Measurements from ENCODE around the gene CHI3L1.
"Not testable (repeated sequence)": the region's sequence is repeated elsewhere in the genome, so short reads cannot be mapped to it uniquely, and the experiment has no call there.

CHI3L1 gene

GRCh38 chr1:203186446-203187303 lies at the start of gene CHI3L1:
Gene CHI3L1, minus strand, starts transcription at chr1:203186704. Its CDS starts 81 bp downstream, at chr1:203186623.
- TF ChIP-seq CTCF (IDR thresholded peaks at IDR 0.05; ENCODE audit: low read depth, low read length), result no peak
- H3K4me3 ChIP-seq (ENCODE audit: low read depth, low read length), result no peak within 1 kb of the TSS

- not testable (repeated sequence) for H3K4me3 ChIP-seq (ENCODE audit: low read depth, low read length)
Measured at GRCh38 chr1:203234901-203235300, 48.4 kb upstream of the CHI3L1 start.

- TF ChIP-seq CTCF (IDR thresholded peaks at IDR 0.05; ENCODE audit: low read depth, low read length), result no peak
Measured at GRCh38 chr1:203229471-203230135, 43.1 kb upstream of the CHI3L1 start, which contains the start of gene CHIT1. Gene CHIT1, minus strand, starts transcription at chr1:203229673. Its CDS starts 37 bp downstream, at chr1:203229636.

GRCh38 chr1:203228670-203229069 lies 42.2 kb upstream of the CHI3L1 start:
- TF ChIP-seq CTCF (IDR thresholded peaks at IDR 0.05; ENCODE audit: low read depth, low read length), result no peak
- no peak overlapping the region for H3K4me3 ChIP-seq (ENCODE audit: low read depth, low read length)

More at GRCh38 chr1:203229471-203230135, 43.1 kb upstream of the CHI3L1 start, which contains the start of gene CHIT1:
- H3K4me3 ChIP-seq (ENCODE audit: low read depth, low read length), result no peak within 1 kb of the TSS

- H3K4me3 ChIP-seq (ENCODE audit: low read depth, low read length), result no peak overlapping the region
- no peak for TF ChIP-seq CTCF (IDR thresholded peaks at IDR 0.05; ENCODE audit: low read depth, low read length)
Measured at GRCh38 chr1:203227371-203228083, 41.0 kb upstream of the CHI3L1 start.

GRCh38 chr1:203225071-203225470 lies 38.6 kb upstream of the CHI3L1 start:
- no peak for TF ChIP-seq CTCF (IDR thresholded peaks at IDR 0.05; ENCODE audit: low read depth, low read length)
- H3K4me3 ChIP-seq (ENCODE audit: low read depth, low read length), result no peak overlapping the region

- TF ChIP-seq CTCF (IDR thresholded peaks at IDR 0.05; ENCODE audit: low read depth, low read length), result no peak
- H3K4me3 ChIP-seq (ENCODE audit: low read depth, low read length), result no peak overlapping the region
Measured at GRCh38 chr1:203223012-203223775, 36.7 kb upstream of the CHI3L1 start.

Measured in WI38 (cell line).